KMS-11 (cell line): ENCODE measurements around the gene MYO1E.
"Not testable (repeated sequence)": the region's sequence is repeated elsewhere in the genome, so short reads cannot be mapped to it uniquely, and the experiment has no call there.

Experiments used
- H2AFZ ChIP-seq: fragments of 200-600 bp; sonication (generic); 2 replicates; pipeline ENCODE4 v1.6.1; 2016; ENCODE audit warnings: antibody characterized with exemption, mixed run types, low read depth
- H3K27ac ChIP-seq: fragments of 200-600 bp; sonication (generic); 2 replicates; pipeline ENCODE4 v1.6.1; 2016; ENCODE audit warnings: mild to moderate bottlenecking, mixed run types
- H3K27me3 ChIP-seq: fragments of 200-600 bp; sonication (generic); 2 replicates; pipeline ENCODE4 v1.6.1; 2017; ENCODE audit warnings: mild to moderate bottlenecking, low read depth, mixed run types, moderate library complexity; ENCODE audit not compliant: insufficient read depth
- H3K36me3 ChIP-seq: fragments of 200-600 bp; sonication (generic); 2 replicates; pipeline ENCODE4 v1.6.1; 2017; ENCODE audit warnings: mild to moderate bottlenecking, mixed run types; ENCODE audit not compliant: insufficient read depth
- H3K4me1 ChIP-seq: fragments of 200-600 bp; sonication (generic); 2 replicates; pipeline ENCODE4 v1.6.1; 2016; ENCODE audit warnings: mild to moderate bottlenecking, low read depth, mixed run types; ENCODE audit not compliant: poor library complexity, severe bottlenecking
- H3K4me2 ChIP-seq: fragments of 200-600 bp; sonication (generic); 2 replicates; pipeline ENCODE4 v1.7.0; 2016; ENCODE audit warnings: mild to moderate bottlenecking, mixed run types
- H3K4me3 ChIP-seq: fragments of 200-600 bp; sonication (generic); IDR thresholded peaks from 2 replicates; pipeline ENCODE4 v1.6.1; 2017; ENCODE audit warnings: low read depth, low read length, mixed read lengths; ENCODE audit not compliant: insufficient read depth
- H3K79me2 ChIP-seq: fragments of 200-600 bp; sonication (generic); 2 replicates; pipeline ENCODE4 v1.6.1; 2016; ENCODE audit warnings: low read depth, mixed run types; ENCODE audit not compliant: insufficient read depth
- H3K9ac ChIP-seq: fragments of 200-600 bp; sonication (generic); 2 replicates; pipeline ENCODE4 v1.6.1; 2016; ENCODE audit warnings: mild to moderate bottlenecking, mixed run types
- H4K20me1 ChIP-seq: fragments of 200-600 bp; sonication (generic); 2 replicates; pipeline ENCODE4 v1.6.1; 2016; ENCODE audit warnings: mild to moderate bottlenecking, mixed run types; ENCODE audit not compliant: insufficient read depth
- TF ChIP-seq, protein P1 (sequence below): fragments of 200-600 bp; sonication (generic); conservative IDR thresholded peaks from 2 replicates; pipeline ENCODE4 v1.6.1; 2017; ENCODE audit warnings: low read depth, mild to moderate bottlenecking, antibody characterized with exemption, low read length, moderate library complexity, mixed read lengths

Gene MYO1E

DNA sequence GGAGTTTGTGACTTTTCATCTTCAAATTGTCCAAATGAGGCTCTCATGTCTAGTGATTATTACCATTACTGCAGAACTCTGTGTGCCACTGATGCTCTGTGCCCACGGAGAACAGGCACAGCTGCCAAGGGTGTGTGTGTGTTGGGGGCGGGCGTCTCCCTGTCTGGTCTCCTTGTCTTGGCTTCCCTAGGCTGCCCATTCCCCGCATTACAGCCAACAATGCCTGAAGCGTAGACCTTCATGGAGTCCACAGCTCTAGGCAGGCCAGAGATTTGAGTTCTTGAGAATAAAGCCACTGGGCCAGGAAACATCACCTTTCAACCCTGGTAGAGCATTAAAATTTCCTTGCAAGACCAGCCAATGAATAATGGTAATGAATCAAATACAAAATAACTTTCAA is 225.0 kb downstream of the MYO1E start:
- no peaks in the 10 kb centered on the region for H3K79me2 ChIP-seq
- H3K9ac ChIP-seq = no peak overlapping the region
- H3K4me2 ChIP-seq = no peak overlapping the region
- H3K27ac ChIP-seq = no peak overlapping the region
- H2AFZ ChIP-seq = no peak overlapping the region
- H3K27me3 ChIP-seq = no peaks in the 10 kb centered on the region
- H3K36me3 ChIP-seq = no peaks in the 10 kb centered on the region
- no peaks in the 10 kb centered on the region for H4K20me1 ChIP-seq
- H3K4me1 ChIP-seq = no peaks in the 10 kb centered on the region
- H3K4me3 ChIP-seq = no peak overlapping the region
- TF ChIP-seq, protein P1, sequence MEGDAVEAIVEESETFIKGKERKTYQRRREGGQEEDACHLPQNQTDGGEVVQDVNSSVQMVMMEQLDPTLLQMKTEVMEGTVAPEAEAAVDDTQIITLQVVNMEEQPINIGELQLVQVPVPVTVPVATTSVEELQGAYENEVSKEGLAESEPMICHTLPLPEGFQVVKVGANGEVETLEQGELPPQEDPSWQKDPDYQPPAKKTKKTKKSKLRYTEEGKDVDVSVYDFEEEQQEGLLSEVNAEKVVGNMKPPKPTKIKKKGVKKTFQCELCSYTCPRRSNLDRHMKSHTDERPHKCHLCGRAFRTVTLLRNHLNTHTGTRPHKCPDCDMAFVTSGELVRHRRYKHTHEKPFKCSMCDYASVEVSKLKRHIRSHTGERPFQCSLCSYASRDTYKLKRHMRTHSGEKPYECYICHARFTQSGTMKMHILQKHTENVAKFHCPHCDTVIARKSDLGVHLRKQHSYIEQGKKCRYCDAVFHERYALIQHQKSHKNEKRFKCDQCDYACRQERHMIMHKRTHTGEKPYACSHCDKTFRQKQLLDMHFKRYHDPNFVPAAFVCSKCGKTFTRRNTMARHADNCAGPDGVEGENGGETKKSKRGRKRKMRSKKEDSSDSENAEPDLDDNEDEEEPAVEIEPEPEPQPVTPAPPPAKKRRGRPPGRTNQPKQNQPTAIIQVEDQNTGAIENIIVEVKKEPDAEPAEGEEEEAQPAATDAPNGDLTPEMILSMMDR = no peak

DNA sequence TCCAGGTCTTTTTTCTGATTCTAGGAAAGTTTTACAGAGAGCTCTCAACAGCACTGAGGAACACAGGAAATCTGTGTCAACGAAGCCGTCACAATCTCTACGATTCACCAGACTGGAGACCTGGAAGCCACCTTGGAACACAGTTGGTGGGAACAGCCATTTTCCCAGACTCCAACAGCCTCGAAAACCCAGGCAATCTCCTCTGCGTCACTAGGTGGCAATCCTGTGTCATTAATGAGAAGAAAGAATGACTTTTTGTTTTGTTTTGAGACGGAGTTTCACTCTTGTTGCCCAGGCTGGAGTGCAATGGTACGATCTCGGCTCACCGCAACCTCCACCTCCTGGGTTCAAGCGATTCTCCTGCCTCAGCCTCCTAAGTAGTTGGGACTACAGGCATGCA is 228.1 kb downstream of the MYO1E start:
- not testable (repeated sequence) for H4K20me1 ChIP-seq, H3K27ac ChIP-seq, H3K79me2 ChIP-seq, H2AFZ ChIP-seq, H3K27me3 ChIP-seq, H3K4me2 ChIP-seq, H3K36me3 ChIP-seq, H3K4me3 ChIP-seq, H3K9ac ChIP-seq
- H3K4me1 ChIP-seq = peaks cover 20% of the 10 kb centered on the region

DNA sequence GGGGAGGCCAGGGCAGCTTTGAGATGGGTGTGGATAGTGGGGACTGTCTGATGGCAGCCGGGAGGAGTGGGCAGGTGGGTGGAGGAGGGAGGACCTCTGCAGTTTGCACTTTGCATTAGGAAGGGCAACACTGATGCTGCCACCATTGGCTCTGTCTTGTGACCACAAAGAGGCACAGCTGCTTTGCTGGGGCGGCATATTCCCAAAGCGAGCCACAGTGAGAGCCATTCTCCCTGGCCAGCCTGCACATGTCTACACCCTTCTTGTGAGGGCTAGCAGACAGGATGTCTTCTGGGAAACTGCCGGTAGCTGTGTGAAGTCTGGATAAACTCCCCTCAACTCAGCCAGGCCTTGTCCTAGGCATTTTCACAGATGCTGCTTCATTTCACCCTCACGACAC is 229.4 kb downstream of the MYO1E start:
- no peak overlapping the region for H3K9ac ChIP-seq

DNA sequence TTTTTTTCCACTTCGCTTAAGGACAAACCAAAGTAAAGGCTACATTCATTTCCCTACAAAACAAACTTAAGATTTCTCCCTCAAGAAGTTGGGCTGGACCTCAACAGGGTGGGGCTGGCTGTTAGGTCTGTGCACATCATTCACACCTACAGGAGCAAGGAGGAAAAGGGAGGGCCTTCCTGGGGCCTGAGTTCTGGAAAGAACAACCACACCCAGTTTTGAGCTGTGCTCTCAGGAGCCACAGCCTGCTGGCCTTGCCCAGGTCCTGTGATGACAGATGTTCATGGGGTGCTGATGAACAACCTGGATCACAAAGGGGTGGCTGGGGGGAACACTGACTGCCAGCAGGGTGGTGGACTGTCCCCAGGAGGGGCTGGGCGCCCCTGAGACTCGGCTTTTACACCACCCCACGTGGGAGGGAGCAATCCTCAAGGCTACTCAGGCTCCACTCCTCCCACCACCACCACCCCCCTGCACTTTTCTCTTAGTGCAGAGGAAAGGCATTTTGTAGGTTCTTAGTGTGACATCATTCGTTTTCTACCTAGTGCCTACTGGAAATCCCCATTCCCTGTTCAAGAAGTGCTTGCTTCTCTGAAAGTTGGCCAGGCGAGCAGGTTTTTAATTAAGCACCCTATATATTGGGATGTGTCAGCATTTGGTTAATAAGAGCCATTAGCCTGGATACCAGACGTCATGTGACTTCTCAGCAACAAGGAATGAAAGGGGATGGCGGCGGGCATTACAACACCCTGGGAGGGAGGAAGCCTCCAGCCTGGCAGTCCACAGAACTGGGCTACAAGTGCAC is 232.0 kb downstream of the MYO1E start:
- Histone ChIP-seq H3K36me3 (no peaks in the 10 kb centered on the region), H3K27ac (peak overlapping the region; percentile 89), H3K27me3 (no peaks in the 10 kb centered on the region), H2AFZ (peak overlapping the region; percentile 52), H4K20me1 (no peaks in the 10 kb centered on the region), H3K79me2 (no peaks in the 10 kb centered on the region), H3K9ac (peak overlapping the region; percentile 67), H3K4me2 (peak overlapping the region; percentile 38), H3K4me1 (peaks cover 23% of the 10 kb centered on the region), H3K4me3 (no peak overlapping the region)
- TF ChIP-seq, protein P1 = no peak

More for the DNA sequence above, 229.4 kb downstream of the MYO1E start:
- Histone ChIP-seq H3K4me2 (no peak overlapping the region), H4K20me1 (no peaks in the 10 kb centered on the region), H3K36me3 (no peaks in the 10 kb centered on the region), H2AFZ (no peak overlapping the region), H3K79me2 (no peaks in the 10 kb centered on the region), H3K27ac (no peak overlapping the region), H3K27me3 (no peaks in the 10 kb centered on the region), H3K4me1 (peaks cover 23% of the 10 kb centered on the region), H3K4me3 (no peak overlapping the region)
- TF ChIP-seq, protein P1 = no peak

DNA sequence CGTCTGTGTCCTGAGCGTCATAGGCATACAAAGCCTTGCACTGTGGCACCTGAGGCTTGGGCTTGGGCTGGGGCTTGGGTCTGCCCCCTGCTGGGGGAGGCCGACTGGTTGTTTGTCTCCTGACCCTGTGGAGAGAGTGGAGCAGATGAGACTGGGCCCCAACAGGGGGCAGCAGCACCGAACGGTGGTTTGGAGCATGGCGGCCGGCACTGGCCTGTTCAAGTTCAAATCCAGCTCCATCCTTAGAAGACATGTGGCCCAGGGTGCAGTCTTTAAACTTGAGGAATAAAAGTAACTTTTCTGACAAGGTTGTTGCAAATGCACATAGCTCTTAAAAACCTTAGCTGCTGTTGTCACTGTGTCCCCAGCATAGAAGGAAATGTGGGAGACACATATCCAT is 234.4 kb downstream of the MYO1E start:
- Histone ChIP-seq H3K27ac (no peak overlapping the region), H3K27me3 (no peaks in the 10 kb centered on the region), H4K20me1 (no peaks in the 10 kb centered on the region), H3K4me2 (no peak overlapping the region), H2AFZ (no peak overlapping the region), H3K4me1 (peaks cover 23% of the 10 kb centered on the region), H3K4me3 (no peak overlapping the region), H3K36me3 (no peaks in the 10 kb centered on the region), H3K9ac (no peak overlapping the region), H3K79me2 (no peaks in the 10 kb centered on the region)
- TF ChIP-seq, protein P1 = peak; percentile 75
